Endometrial microvascular endothelial cells (primary cell): ENCODE data around the gene CXorf65. TPM values are rescaled to one million over a fixed set of nuclear protein-coding genes. Genes with fewer than 3 reads are reported as not detected.

Source experiments
- in situ Hi-C: cut with HindIII; loops from 2 replicates; pipeline ENCODE4 v1.10.0; 2017; ENCODE audit warnings: low sequenced_read_pairs, low pct_unique_long_range_greater_than_20kb; ENCODE audit errors: inconsistent ontology term
- total RNA-seq: library from RNA; depleted of rRNA; stranded (reverse); fragments of >200 nt; gene quantifications from one replicate; pipeline ENCODE4 v1.2.3, GENCODE V29; 2015; ENCODE audit errors: inconsistent ontology term

CXorf65 gene
- total RNA-seq, 1 donor from 2014 or later: not detected

DNA sequence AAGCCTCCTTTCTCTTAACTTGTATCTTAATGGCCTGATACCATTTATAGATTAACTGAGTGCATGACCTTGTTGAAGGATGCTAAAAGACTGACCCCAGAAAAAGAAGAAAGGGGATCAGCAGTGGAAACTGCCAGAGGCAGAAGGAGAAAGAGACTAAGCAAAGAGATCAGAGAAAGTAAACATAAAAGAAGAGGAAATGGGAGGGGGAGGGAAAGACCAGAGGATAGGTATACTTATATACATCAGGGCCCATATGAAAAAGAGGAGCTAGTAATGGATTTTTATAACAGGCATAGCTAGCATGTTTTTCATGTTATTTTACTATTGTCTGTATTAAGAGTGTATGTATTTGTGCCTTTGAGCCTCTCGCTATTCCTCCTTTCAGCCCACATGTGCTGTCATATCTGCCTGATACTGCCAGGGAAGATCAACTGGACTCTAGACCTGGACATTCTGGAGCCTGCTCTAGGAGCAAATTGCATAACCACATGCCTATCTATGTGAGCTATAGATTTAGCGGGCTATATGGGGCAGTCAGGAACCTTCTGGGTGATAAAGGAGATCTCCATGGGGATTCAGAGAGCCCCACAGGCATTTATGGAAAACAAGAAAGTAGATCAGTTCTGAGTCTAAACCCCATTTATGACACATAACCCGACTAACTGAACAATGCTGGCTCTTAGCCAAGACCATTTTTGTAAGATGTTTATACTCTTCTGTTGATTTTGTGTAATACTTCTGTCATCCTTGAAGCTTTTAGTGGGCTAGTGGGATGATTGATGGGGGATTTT is 25.0 kb downstream of the CXorf65 start:
- in situ Hi-C loops: no loop called here

DNA sequence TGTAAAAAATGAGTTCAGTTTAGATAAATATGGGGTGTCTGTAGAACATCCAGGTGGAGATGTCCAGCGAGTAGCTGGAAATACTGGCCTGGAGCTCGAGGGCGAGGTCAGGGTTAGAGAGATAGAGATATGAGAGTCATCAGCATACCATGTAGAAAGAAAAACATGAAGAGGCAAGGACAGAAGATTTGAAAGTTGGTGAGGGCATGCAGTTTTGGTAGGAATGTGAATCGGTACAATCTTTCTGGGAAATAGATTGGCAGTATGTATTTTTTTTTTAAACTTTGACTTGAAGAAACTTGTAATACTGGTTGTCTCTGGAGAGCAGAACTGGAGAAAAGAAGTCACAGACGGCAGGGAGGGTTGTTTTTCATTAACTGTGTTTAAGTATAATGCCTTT is 36.0 kb downstream of the CXorf65 start:
- in situ Hi-C loops: no loop called here

GRCh38 chrX:71068044-71068918 is 38.3 kb downstream of the CXorf65 start, which contains the start of gene SNX12:
Gene SNX12, minus strand, starts transcription at chrX:71068334. Its CDS starts 28 bp downstream, at chrX:71068306.
- in situ Hi-C loops: no loop called here

DNA sequence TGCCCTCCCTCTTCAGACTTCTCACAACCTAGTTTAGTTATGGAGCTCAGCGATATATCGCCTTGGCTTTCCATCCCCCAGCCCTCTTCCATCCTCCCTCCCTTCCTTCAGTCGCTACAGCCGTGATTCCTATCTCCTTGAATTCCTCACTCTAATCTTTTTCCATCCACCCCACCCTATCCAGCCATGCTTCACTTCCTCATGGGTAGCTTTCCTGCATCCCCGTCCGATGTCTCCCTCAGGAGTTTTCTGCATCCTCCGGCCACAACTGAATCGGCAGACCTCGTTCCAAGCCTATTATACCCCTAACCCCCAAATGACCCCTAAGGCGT is 38.9 kb downstream of the CXorf65 start:
- in situ Hi-C loops: no loop called here

DNA sequence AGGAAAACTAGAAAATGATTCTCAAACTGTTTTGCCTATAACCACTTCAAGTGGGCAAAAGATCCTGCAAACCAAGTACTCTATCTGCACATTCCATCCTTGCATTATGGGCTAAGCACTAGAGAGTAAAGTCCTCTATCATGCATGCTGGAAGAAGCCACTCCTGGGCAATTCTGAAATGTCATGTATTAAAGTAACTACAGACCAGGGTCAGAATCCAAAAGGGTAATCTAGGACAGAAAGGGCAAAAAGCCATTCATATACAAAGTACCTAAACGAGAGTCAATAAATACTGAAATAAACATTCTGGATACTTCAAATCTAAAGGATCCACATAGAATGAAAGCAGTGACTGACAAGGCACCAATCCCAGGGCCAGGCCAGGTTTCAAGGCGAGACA is 39.5 kb downstream of the CXorf65 start:
- in situ Hi-C loops: no loop called here

GRCh38 chrX:71060127-71060526 is 46.4 kb downstream of the CXorf65 start:
- in situ Hi-C loops: no loop called here

GRCh38 chrX:71057848-71058530 is 48.6 kb downstream of the CXorf65 start:
- in situ Hi-C loops: no loop called here

DNA sequence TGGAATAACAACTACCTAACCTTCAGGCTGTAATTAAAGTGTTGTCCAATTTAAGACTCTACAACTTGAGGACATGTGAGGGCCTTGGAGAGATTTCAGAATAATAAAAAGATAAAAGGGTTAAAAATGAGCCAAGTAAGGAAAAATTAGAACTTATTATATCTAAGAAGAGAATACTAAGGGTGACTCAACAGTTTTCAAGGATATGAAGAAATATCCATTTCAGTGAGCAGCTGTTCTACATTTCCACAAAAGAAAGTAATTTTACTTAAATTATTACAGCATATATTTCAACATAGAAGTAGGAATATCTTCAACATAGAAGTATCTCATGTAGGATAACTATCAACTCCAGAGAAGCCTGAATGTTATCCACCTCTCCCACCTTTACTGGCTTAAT is 49.7 kb downstream of the CXorf65 start:
- in situ Hi-C loops: no loop called here

Other genes starting within 250 kb of the CXorf65 start
- gene TEX11, start 198.0 kb downstream of the CXorf65 start, total RNA-seq: not detected
- gene SLC7A3, start 175.6 kb downstream of the CXorf65 start, total RNA-seq: not detected
- 79.9 TPM for gene SNX12, start 38.4 kb downstream of the CXorf65 start, total RNA-seq
- 2.2 TPM for gene FOXO4, start 10.9 kb downstream of the CXorf65 start, total RNA-seq
- gene IL2RG, start 4.8 kb upstream of the CXorf65 start, total RNA-seq: 4.5 TPM
- 35.9 TPM for gene MED12, start 11.9 kb upstream of the CXorf65 start, total RNA-seq
- gene NLGN3, start 38.1 kb upstream of the CXorf65 start, total RNA-seq: 0.46 TPM
- not detected for gene GJB1, start 116.5 kb upstream of the CXorf65 start, total RNA-seq
- gene ZMYM3, start 147.4 kb upstream of the CXorf65 start, total RNA-seq: 20.3 TPM
- 383 TPM for gene NONO, start 176.9 kb upstream of the CXorf65 start, total RNA-seq
- gene ITGB1BP2, start 195.0 kb upstream of the CXorf65 start, total RNA-seq: not detected